Fibroblast of lung (primary cell): ENCODE data around the gene FDXR. TPM values are rescaled to one million over a fixed set of nuclear protein-coding genes. Genes with fewer than 3 reads are reported as not detected.

ENCODE experiments used
- DNase-seq, 2 donors: peaks; one replicate each; pipeline versions ENCODE4 v3.0.0 to v3.0.0-alpha.2; 2010; ENCODE audit warnings: low read depth in 2 of 2
- H2AFZ ChIP-seq: 2 replicates; pipeline ENCODE4 v1.5.1; 2012; ENCODE audit warnings: low read length, control low read depth, inconsistent platforms
- H3K27ac ChIP-seq: 2 replicates; pipeline ENCODE4 v1.5.1; 2011; ENCODE audit warnings: low read length, control low read depth; ENCODE audit not compliant: insufficient read depth
- H3K27me3 ChIP-seq: 2 replicates; pipeline ENCODE4 v1.5.1; 2011; ENCODE audit warnings: mild to moderate bottlenecking, low read length; ENCODE audit not compliant: control insufficient read depth, insufficient read depth
- H3K36me3 ChIP-seq: 2 replicates; pipeline ENCODE4 v1.5.1; 2011; ENCODE audit warnings: low read length; ENCODE audit not compliant: control insufficient read depth, insufficient read depth
- H3K4me1 ChIP-seq: 2 replicates; pipeline ENCODE4 v1.5.1; 2011; ENCODE audit warnings: low read length; ENCODE audit not compliant: control insufficient read depth, insufficient read depth; ENCODE audit errors: extremely low read depth
- H3K4me2 ChIP-seq: 2 replicates; pipeline ENCODE4 v1.5.1; 2011; ENCODE audit warnings: low read length, control low read depth; ENCODE audit not compliant: insufficient read depth; ENCODE audit errors: extremely low read depth
- H3K4me3 ChIP-seq, 4 experiments: fragments of 200-600 bp in 1 of 4; sonication (generic) in 1 of 4; replicated peaks in 1 of 4; 2 replicates each; pipeline ENCODE4 v1.5.1; 2011 to 2016; ENCODE audit warnings: low read length in 4 of 4, low read depth in 3 of 4, mild to moderate bottlenecking in 3 of 4, control low read depth in 2 of 4, inconsistent platforms in 1 of 4, mixed read lengths in 1 of 4; ENCODE audit not compliant: insufficient read depth in 1 of 4; ENCODE audit errors: control extremely low read depth in 1 of 4
- H3K79me2 ChIP-seq: 2 replicates; pipeline ENCODE4 v1.5.1; 2012; ENCODE audit warnings: mild to moderate bottlenecking, low read length, inconsistent platforms; ENCODE audit not compliant: control insufficient read depth, insufficient read depth
- H3K9ac ChIP-seq: 2 replicates; pipeline ENCODE4 v1.5.1; 2011; ENCODE audit warnings: mild to moderate bottlenecking, low read length, control low read depth; ENCODE audit not compliant: insufficient read depth
- H3K9me3 ChIP-seq: 2 replicates; pipeline ENCODE4 v1.5.1; 2012; ENCODE audit warnings: low read depth, low read length; ENCODE audit not compliant: control insufficient read depth, insufficient read depth
- H4K20me1 ChIP-seq: 2 replicates; pipeline ENCODE4 v1.5.1; 2011; ENCODE audit warnings: low read length; ENCODE audit not compliant: control insufficient read depth, insufficient read depth; ENCODE audit errors: extremely low read depth
- EZH2 ChIP-seq: IDR thresholded peaks from 2 replicates; pipeline ENCODE4 v1.5.1; 2012; ENCODE audit warnings: low read length, control low read depth, mild to moderate bottlenecking; ENCODE audit errors: missing control alignments
- polyA plus RNA-seq, 2 donors: library from polyadenylated mRNA; depleted of rRNA in 1 of 2; stranded (reverse) in 1 of 2; unstranded in 1 of 2; fragments of >200 nt; gene quantifications; 2 replicates each; pipeline ENCODE4 v1.2.1, GENCODE V29; 2011 to 2012; ENCODE audit warnings: missing spikeins in 1 of 2
- total RNA-seq: library from RNA; depleted of rRNA; stranded (reverse); fragments of >200 nt; gene quantifications from 2 replicates; pipeline ENCODE4 v1.2.1, GENCODE V29; 2014
- TF ChIP-seq, protein P1 (sequence below), 2 donors: IDR thresholded peaks in 1 of 2; conservative IDR thresholded peaks in 1 of 2; 1 replicate in 1 of 2; 2 replicates in 1 of 2; pipeline ENCODE4 v1.5.1; 2011 to 2012; ENCODE audit warnings: low read length in 2 of 2, control low read depth in 1 of 2, inconsistent platforms in 1 of 2, low read depth in 1 of 2, mild to moderate bottlenecking in 1 of 2

Gene FDXR
- total and polyA plus RNA-seq, 2 donors (not counting 1 experiment from before 2014, with no cell fraction given) = 6.8 to 71.0 TPM

DNA sequence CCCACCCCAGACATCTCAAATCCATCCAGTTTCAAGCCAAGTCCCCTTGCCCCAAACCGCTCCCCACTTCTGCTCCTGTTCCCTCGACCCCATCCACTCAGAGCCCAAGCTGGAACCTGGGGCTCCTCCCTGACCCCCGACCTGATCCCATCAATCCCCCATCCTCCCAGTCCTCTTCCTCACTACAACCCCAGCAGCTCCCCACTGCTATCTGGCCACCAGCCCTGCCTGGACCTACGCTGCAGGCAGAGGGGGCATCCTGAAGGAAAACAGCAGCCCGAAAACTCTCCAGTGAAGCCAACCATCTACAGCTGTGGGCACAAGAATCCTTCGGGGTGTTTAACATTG is 3.9 kb downstream of the FDXR start:
- DNase-seq = no peak
- no peaks in the 10 kb centered on the region for H3K79me2 ChIP-seq
- H3K4me2 ChIP-seq = no peak overlapping the region
- no peaks in the 10 kb centered on the region for H3K9me3 ChIP-seq
- no peaks in the 10 kb centered on the region for H4K20me1 ChIP-seq
- peaks cover 7% of the 10 kb centered on the region for H3K4me1 ChIP-seq
- TF ChIP-seq EZH2 = no peak
- TF ChIP-seq, protein P1, sequence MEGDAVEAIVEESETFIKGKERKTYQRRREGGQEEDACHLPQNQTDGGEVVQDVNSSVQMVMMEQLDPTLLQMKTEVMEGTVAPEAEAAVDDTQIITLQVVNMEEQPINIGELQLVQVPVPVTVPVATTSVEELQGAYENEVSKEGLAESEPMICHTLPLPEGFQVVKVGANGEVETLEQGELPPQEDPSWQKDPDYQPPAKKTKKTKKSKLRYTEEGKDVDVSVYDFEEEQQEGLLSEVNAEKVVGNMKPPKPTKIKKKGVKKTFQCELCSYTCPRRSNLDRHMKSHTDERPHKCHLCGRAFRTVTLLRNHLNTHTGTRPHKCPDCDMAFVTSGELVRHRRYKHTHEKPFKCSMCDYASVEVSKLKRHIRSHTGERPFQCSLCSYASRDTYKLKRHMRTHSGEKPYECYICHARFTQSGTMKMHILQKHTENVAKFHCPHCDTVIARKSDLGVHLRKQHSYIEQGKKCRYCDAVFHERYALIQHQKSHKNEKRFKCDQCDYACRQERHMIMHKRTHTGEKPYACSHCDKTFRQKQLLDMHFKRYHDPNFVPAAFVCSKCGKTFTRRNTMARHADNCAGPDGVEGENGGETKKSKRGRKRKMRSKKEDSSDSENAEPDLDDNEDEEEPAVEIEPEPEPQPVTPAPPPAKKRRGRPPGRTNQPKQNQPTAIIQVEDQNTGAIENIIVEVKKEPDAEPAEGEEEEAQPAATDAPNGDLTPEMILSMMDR (conservative IDR thresholded peaks at IDR 0.05 in 1 of 2, IDR thresholded peaks at IDR 0.05 in 1 of 2; ENCODE audit: low read depth in 1 of 2, low read length in 2 of 2) = no peak
- H2AFZ ChIP-seq = no peak overlapping the region
- no peak overlapping the region for H3K27ac ChIP-seq
- no peaks in the 10 kb centered on the region for H3K27me3 ChIP-seq
- H3K4me3 ChIP-seq = no peak overlapping the region
- H3K36me3 ChIP-seq = peaks cover 3% of the 10 kb centered on the region
- H3K9ac ChIP-seq = no peak overlapping the region

DNA sequence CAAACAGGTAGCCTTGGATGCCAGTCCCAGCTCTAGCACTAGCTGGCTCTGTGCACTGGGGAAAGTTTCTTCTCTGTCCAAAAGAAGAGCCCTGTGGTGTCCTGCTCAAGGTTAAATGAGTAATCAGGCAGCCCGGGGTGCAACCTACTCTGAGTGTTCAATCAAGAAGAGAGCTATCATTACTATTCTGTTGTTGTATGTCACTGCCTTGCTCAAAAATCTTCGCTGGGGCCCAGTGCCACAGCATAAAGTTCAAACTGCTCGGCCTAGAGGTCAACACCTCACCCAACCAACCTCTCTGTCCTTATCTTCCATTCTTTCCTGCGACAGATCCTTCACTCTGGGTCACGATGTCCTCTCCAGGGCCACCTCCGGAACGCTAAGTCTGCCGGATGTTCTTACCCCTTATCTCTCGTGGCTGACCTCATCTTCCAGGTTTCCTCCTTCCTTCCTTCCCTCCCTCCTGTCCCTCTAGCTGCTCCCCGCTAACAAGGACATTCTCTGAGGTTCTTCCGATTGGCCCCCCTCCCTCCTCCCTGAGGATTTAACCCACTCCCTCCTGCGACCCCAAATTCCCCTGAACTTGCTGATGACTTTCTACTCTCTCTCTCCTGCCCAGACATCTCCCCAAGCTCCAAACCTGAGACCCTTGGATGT is 4.4 kb downstream of the FDXR start:
- no peak for DNase-seq
- Histone ChIP-seq H4K20me1 (no peaks in the 10 kb centered on the region), H3K4me1 (peaks cover 7% of the 10 kb centered on the region), H3K9ac (no peak overlapping the region), H2AFZ (no peak overlapping the region), H3K27me3 (no peaks in the 10 kb centered on the region), H3K79me2 (no peaks in the 10 kb centered on the region), H3K27ac (no peak overlapping the region), H3K4me3 (no peak overlapping the region), H3K9me3 (no peaks in the 10 kb centered on the region), H3K4me2 (no peak overlapping the region), H3K36me3 (peaks cover 4% of the 10 kb centered on the region)
- TF ChIP-seq EZH2 = no peak
- TF ChIP-seq, protein P1 (conservative IDR thresholded peaks at IDR 0.05 in 1 of 2, IDR thresholded peaks at IDR 0.05 in 1 of 2; ENCODE audit: low read depth in 1 of 2, low read length in 2 of 2) = no peak

DNA sequence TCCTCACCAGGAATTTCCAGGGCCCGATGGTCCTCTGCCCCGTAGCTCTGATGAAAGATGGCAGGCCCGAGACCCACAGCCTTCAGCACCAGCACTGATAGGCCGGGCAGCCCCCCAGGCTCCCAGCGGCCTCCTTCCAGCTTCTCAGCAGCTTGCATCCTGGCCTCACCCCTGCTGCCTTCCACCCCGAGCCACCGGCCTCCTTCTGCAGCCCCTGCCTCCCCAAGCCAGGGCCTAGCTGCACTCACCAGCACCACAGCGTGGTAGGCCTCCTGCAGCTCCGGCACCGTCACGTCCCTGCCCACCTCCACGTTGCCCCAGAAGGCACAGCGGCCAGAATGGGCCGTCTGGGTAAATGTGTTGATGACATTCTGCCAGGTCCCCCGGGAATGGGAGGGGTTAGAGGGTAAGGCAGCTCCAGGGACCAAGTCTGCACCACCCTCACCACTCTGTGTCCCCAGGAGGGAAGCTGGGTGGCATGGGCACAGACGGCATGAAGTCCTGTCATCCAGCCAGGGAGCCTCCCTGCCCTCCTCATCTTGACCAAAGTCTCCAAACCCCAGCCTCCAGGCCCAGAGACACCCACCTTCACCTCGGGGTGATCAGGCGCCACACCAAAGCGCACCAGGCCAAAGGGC is 6.5 kb downstream of the FDXR start:
- Histone ChIP-seq H3K4me2 (no peak overlapping the region), H3K36me3 (peaks cover 4% of the 10 kb centered on the region), H3K27me3 (peaks cover 9% of the 10 kb centered on the region), H3K79me2 (no peaks in the 10 kb centered on the region), H2AFZ (no peak overlapping the region), H3K9me3 (no peaks in the 10 kb centered on the region), H3K4me1 (peaks cover 3% of the 10 kb centered on the region), H3K4me3 (no peak overlapping the region), H4K20me1 (no peaks in the 10 kb centered on the region), H3K9ac (no peak overlapping the region), H3K27ac (no peak overlapping the region)
- no peak for TF ChIP-seq EZH2
- TF ChIP-seq, protein P1 (conservative IDR thresholded peaks at IDR 0.05 in 1 of 2, IDR thresholded peaks at IDR 0.05 in 1 of 2; ENCODE audit: low read depth in 1 of 2, low read length in 2 of 2) = no peak
- DNase-seq = no peak
